Fibroblast of skin of right biceps (primary cell): ENCODE measurements around the gene MCM6.
A peak's percentile ranks its signal among the peaks of the same experiment; 100 is the strongest.
"Not testable (repeated sequence)": the region's sequence is repeated elsewhere in the genome, so short reads cannot be mapped to it uniquely, and the experiment has no call there.

Source experiments
- DNase-seq: peaks from one replicate; pipeline ENCODE4 v3.0.0-alpha.2; 2013

The MCM6 gene

DNA sequence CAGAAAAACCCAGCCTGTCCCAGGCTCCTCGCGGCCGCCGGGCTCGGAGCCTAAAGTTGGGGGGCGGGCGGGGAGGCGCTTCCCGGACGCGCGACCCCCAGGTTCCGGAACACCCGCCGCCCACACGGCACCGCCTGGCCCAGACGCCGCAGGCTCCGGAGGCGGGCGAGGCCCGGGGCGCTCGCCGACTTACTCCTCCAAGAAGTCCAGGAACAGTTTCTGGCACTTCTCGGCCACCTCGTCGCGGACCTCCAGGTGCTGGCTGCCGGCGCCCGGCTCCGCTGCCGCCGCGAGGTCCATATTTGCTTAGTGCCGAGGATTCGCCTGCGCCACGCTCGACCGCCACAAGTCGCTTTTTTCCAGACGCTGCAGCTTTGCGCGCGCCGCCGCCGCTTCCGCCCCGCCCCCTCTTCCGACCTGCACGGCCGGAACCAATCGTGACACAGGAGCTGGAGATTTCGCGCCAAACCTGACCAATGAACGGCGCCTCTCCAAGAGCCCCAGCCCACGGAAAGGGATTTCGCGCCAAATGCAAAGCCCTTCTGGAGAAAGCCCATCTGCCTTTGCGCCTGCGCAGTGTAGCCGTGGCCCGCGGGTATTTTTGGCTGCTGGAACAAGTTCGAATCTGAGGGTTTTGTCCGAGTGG is at the start of gene MCM6:
MCM6 (minus strand) TSS at position 378 of the 646 bp plus-strand sequence; CDS start at position 300, 78 bp downstream.
- DNase-seq = peak; percentile 99

DNA sequence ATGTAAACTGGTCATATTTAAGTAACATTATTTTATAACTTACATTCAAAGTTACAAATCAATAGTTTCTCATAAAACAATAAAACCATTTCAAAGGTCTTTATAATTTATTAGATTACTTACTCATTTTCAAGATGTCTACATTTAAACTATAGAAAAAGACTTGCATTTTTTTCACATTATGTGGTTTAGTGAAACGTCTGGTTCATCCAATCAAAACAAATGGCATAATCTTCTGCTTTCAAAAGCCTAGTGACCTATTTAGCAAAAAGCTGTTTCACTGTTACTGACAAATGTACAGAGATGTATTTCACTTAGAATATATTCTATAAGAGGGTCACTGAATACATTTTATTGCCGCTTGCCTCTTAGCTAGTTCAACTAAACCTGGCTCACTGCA is 49.3 kb upstream of the MCM6 start:
- peak; percentile 41 for DNase-seq

DNA sequence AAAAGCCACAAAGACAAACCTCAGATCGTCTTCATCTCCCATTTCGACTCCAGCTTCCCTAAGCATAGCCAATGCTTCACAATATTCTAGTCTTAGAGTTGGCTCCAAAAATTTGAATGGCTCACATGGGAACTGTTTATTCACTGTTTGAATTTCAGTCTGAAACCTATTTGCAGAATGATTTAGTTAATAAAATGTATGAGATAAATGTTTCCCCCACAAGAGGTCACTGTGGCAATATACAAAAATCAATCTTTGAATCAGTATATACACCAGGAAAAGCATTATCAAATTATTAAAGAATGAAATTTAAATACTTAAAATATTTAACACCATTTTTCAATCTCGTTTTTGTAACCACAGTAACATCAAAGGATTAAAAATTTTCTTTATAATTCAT is 40.0 kb upstream of the MCM6 start:
- DNase-seq = peak; percentile 32

DNA sequence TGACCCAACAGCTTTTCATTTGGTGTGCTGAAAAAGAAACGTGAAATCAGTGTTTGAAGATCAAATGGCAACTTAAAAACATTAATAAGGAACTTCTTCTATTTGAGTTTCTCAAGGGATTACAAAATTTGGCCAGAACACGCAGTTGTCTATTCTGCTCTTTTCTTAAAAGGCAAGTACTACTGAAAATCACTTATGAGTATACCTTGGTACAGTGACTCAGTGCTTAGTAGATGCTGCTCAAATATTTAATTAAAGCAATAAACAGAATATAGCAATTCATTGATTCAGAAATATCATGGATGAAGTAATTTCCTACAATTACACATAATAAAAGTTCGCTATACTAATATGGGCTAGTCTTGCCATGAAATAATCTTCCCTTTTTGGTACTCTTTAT is 38.2 kb upstream of the MCM6 start:
- DNase-seq = no peak

DNA sequence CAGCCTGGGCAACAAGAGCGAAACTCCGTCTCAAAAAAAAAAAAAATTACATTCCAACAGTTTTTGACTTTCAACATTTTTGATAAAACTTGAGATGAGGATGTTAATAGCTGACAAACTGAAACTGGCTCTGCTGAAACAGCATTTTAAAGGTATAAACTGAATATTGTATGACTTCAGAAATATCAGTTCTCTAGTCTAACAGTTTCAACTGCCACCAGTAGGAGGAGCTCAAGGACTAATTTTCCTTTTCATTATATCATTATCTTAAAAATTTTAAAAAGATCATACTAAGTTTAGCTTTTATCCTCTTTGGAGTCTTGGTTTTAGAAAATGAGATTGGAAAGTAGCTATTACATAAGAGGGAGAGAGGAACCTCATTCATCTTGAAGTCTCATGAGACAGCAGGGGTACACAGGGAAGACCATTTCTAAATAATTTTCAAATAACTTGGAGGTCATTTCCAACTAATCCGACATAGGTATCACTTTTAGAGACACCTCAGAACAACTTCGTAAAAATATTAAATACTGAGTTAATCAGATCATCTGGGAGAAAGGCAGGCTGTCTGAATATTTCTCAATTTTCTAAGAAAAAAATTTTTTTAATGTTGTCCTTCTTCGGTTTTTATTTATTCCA is 37.6 kb upstream of the MCM6 start:
- DNase-seq = peak; percentile 41

DNA sequence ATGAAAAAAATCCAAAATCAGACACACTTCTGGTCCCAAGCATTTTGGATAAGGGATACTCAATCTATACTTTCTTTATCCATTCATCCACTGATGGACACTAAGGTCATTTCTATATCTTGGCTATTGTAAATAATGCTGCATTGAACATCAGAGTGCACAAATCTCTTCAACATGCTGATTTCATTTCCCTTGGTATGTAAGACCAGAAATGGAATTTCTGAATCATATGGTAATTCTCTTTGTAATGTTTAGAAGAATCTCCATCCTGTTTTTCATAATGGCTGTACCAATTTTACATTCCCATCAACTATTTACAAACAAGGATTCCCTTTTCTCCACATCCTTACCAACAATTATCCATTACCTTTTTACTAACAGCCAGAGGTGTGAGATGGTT is 33.7 kb upstream of the MCM6 start:
- DNase-seq = peak; percentile 43

DNA sequence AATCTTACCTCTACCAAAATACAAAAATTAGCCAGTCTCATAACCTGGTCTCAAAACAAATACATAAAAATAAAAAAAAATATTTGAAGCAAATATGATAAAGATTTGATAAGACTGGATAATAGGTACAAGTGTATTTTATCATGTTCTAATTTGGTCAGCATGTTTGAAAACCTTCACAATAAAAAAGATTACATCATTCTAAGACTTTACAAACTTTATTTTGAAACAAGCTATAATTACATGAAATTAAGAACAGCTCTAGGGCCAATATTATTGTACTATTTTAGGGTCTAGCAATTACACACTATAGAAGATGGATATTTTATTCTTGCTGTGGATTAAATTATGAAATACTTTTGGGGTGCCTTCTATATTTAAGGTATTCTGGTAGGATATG is 29.4 kb upstream of the MCM6 start:
- no peak for DNase-seq

DNA sequence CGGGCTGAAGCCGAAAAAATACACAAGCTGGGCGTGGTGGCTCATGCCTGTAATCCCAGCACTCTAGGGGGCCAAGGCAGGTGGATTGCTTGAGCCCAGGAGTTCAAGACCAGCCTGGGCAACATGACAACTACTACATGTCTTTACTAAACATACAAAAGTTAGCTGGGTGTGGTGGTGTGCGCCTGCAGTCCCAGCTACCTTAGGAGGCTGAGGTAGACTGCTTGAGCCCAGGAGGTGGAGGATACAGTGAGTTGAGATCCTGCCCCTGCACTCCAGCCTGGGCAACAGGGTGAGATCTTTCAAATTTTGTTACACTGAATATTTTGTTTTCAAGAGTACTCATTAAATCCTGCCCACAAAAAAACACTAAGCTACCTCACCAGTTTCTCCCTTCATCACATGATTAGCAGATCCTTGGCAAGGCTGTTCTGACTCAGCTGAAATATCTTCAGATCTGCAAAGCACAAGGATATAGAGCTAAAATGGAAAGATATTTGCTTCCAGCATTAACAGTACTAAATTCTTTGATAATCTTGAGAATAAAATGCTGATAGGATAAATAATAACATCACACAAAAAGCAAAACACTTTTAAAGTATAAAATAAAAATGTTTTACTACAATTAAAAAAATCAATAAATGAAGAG is 28.2 kb upstream of the MCM6 start:
- DNase-seq = peak; percentile 23

DNA sequence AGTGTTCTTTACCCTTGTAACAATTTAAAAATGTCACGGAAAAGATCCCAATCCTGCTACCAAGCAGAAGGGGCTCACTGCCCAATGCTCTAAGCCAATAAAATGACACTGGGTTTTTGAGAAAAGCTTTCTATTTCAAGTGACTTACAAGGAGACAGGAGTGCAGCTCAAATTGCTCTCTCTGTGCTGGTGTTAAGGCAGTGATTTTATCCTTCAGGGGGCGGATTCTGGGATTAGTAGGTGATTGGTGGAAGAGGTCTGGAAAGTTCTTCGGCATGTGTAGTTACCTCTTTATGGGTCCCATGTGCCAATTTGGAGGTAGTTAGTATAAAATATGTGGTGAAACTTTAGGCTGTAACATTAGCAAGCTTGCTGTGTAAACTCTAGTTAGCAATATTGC is 27.4 kb upstream of the MCM6 start:
- DNase-seq = no peak

DNA sequence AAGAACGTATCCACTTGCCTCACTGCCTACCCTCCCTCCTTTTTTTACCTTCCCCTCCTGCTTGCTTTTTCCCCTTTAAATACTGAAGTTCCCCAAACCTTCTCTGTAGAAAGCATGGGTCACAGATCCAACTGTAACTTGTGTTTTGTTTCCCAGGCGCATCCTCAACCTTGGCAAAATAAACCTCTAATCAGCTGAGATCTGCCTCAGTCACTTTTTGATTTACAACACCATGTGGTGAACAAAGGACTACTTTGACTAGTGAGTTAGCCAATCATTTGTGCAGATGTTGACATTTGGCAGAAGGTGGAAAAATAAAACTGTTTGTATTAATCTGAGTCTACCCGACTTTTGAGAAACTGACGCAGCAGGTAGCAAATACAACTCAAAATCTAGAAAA is 23.3 kb upstream of the MCM6 start:
- no peak for DNase-seq

DNA sequence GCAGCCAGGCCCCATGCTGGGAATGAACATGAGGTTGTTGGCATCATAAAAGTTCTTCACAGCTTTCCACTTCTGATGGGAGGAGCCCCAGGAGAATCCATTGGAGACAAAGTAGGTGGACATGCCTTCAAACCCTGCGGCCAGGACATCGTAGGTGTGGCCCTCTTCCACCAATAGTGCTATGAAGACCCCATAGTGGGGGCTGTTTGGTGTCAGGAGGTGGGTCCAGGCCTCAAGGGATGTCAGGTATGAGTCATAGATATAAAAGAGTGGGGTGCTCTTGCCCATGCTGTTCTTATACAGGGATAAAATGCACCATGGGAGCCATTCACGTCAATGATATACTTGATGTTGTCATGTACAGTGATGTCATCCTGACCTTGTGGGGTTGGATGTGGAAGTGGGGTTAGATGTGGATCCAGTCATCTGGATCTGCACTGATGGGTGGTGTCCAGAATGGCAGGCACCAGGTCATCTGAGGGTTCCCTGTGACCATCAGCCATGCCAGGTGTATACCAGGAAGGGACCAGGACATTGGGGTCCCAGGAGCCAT is 22.1 kb upstream of the MCM6 start:
- no peak for DNase-seq

DNA sequence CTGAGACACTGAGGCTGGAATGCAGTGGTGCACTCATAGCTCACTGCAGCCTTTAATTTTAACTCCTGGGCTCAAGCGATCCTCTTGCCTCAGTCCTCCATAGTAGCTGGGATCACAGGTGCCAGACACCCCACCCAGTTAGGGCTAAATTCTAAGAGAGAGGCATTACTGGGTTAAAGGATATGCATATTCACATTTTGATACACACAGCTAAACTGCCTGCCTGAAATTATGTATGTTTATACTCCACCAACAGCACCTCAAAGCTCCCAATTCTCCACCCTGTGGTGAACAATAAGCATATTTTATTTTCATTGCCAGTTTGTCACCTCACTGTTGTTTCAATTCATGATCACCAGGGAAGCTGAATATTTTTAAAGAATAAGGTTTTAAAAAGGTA is 18.7 kb upstream of the MCM6 start:
- DNase-seq = no peak

DNA sequence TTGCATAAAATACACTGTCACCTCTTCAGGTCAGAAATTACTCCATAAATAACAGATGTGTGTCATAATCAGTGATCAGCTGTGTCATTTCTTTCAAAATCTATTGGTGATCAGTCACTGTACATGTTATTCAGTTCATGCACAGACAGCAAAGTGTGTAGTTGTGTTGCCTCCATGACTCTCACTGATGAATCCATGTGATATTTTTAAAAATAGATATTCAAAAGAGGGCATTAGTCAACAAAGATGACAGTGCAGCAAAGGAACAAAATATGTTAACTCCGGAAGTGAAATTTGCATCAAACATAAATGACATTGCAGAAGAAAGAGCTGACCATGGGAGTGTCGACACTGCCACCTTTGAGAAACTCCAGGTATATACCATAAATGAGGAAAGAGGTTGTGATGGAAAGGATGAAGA is 17.1 kb upstream of the MCM6 start:
- DNase-seq = no peak

DNA sequence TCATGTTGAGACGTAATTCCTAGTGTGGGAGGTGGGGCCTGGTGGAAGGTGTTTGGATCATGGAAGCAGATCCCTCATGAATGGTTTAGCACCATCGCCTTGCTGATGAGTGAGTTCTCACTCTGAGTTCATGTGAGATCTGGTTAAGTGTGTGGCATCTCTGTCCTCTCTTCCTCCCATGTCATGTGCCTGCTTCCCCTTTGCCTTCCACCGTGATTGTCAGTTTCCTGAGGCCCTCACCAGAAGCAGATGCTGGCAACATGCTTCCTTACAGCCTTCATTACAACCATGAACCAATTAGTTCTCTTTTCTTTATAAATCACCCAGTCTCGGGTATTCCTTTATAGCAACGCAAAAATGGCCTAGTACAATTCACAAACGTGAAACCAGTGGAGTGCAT is 14.6 kb upstream of the MCM6 start:
- DNase-seq = no peak

DNA sequence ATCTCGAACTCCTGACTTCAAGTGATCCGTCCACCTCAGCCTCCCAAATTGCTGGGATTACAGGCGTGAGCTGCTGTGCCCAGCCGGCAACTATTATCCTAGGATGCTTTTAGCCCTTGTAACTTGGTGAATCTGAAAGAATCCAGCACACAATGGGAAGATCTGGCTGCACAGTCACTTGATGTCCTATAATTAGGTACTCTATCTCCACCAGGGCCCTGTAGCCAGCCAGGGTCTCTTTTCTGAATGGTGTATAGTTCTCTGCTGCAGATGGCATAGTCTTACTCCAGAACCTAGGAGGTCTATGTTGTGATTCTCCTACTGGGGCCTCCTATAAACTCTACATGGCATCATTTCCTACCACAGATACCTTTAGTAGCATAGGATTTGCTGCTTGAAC is 13.9 kb upstream of the MCM6 start:
- DNase-seq = no peak

DNA sequence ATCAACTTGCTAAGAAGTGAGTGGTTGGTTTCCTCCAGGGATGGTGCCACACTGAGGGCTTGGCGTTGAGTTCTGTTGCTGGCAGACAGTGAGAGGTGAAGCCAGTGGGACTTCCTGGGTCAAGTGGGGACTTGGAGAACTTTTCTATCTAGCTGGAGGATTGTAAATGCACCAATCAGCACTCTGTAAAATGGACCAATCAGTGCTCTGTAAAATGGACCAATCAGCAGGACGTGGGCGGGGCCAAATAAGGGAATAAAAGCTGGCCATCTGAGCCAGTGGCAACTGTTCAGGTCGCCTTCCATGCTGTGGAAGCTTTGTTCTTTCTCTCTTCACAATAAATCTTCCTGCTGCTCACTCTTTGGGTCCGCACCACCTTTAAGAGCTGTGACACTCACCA is 12.3 kb upstream of the MCM6 start:
- not testable (repeated sequence) for DNase-seq

DNA sequence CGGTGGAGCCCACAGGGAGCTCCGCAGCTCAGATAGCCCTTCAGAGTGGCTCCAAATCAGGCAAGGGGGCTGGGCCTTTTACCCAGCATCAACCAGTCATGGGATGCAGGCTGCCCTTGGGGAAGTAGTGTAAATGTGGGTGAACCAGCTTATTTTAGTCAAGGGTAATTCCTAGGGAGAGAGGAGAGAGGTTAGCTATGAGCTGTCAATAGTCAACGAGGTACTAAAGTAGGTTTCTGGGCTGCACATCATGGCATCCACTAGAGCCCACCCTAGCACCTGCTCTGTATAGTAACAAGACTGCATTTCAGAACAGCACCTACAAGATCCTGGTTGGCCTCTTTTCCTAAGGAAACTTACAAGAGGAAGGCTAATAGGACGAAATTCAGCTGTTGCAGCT is 9.5 kb upstream of the MCM6 start:
- no peak for DNase-seq

DNA sequence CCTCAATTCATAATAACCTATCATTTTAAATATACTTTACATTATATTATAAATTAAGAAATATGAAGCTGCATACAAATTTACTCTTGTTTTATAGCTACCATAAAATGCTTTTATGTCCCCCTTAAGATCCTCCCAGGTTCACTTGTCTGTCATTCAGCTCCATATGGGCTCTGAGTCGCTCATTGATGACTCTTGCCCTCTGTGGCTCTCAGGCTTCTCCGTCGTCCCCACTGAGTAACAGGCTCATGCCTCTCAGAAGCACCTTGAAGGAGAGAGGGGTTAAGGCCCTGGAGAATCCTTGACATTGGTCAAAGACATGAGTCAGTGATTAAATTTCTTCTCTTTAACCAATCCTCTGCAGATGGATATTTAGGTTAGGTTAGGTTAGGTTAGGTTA is 6.2 kb upstream of the MCM6 start:
- no peak for DNase-seq

DNA sequence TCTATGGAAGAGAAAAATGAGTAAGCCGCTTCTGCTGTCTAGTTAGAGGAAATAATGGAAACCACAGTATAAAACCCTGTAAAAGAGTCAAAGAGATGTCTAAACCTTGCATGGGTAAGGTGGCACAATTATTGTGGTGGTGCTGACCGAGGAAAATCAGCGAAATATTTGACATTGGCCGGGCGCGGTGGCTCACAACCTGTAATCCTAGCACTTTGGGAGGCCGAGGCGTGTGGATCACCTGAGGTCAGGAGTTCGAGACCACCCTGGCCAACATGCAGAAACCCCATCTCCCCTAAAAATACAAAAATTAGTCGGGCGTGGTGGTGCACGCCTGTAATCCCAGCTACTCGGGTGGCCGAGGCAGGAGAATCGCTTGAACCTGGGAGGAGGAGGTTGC is 527 bp upstream of the MCM6 start:
- DNase-seq = not testable (repeated sequence)

DNA sequence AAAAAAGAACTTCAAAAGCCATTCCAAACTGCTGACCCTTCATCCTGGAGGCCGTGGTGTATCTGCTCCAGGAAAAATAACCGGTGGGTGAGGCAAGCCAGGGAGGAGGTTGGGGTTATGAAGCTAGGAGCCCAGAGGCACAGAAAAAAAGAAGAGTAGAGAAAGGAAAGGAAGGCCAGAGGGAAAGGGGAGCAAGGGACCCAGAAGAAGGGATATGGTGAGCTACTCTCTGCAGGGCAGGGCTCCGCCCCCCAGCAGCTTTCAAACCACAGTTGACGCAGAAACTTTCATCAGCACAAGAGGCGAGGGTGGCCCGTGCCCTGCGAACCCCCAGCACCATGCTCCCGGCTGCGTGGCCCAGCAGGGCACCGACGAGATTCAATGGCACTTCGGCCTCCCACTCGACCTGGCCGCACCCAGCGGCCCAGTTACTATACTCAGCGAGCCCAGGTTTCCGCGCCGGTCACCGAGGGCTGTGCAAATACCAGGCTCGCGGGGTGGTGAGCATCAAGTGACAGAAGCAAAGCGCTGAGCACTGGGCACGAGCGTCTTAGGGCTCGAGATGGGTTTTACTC is 665 bp downstream of the MCM6 start:
- peak; percentile 71 for DNase-seq

DNA sequence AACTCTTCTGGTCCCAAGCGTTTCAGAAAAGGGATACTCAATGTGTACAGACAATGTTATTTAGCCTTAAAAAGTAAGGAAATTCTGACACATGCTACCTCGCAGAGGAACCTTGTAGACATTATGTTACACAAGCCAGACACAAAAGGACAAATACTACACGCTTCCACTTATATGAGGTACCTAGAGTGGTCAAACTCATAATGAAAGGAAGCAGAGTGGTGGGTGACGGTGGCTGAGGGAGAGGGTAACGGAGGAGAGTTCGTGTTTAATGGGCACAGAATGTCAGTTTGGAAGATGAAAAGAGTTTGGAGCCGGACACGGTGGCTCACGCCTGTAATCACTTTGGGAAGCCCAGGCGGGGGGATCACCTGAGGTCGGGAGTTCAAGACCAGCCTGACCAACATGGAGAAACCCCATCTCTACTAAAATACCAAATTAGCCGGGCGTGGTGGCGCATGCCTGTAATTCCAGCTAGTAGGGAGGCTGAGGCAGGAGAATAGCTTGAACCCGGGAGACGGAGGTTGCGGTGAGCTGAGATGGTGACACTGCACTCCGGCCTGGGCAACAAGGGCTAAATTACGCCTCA is 1.4 kb downstream of the MCM6 start:
- DNase-seq = no peak

DNA sequence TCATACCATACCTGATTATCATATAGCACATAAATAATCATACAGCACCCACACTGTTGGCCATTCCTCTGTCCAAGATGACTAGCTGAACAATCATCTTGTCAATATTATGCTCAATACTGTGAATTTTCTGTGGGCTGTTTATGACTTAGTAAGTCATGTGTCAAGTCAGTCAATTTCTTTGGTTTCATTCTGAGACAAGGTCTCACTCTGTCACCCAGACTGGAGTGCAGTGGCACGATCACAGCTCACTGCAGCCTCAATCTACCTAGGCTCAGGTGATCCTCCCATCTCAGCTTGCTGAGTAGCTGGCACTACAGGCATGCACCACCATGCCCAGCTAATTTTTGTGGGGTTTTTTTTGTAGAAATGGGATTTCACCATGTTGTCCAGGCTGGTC is 5.7 kb downstream of the MCM6 start:
- no peak for DNase-seq

DNA sequence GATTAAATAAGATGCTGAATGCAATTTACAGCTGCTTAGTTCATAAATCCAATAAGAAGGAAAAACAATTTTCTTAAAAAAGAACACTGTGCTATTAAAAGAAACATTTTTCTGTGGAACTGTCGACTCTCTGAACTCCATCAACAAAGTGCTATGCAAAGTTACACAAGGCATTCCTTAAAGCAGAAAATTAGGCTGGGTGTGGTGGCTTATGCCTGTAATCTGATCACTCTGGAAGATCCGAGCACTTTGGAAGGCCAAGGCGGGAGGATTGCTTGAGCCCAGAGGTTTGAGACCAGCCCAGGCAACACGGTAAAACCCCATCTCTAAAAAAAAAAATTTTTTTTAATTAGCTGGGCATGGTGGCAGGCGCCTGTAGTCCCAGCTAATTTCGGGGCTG is 13.0 kb downstream of the MCM6 start:
- DNase-seq = no peak

DNA sequence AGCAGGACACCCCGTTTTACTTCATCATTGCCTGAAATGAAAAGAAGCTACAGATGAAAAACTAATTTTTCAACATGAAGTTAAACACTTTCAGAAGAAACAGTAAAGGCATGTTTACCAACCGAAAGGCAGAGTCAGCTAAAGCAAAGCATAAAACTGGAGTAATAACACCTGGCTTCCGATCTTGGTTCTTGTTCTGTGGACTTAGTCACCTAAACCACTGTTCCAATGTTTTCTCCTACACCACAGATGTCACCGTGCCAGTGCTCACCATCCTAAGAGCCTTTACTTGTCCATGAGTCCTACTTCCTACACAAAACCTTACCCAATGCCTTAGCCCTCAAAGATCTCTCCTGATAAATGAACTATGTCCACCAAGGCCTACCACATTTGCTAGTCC is 13.5 kb downstream of the MCM6 start:
- DNase-seq = no peak
